Left ventricle myocardium inferior (tissue), 1 donor: Measurements from ENCODE around the gene TENM3. TPM values are rescaled to one million over a fixed set of nuclear protein-coding genes. Genes with fewer than 3 reads are reported as not detected.

Source experiments
- DNase-seq: peaks from one replicate; pipeline ENCODE4 v3.0.0-alpha.2; 2020
- H3K27ac ChIP-seq: fragments of 200-600 bp; replicated peaks from 2 replicates; pipeline ENCODE4 v1.8.0; 2021
- H3K27me3 ChIP-seq: fragments of 200-600 bp; 2 replicates; pipeline ENCODE4 v1.8.0; 2021; ENCODE audit warnings: low read depth
- H3K36me3 ChIP-seq: fragments of 200-600 bp; 2 replicates; pipeline ENCODE4 v1.8.0; 2021
- H3K4me1 ChIP-seq: fragments of 200-600 bp; 2 replicates; pipeline ENCODE4 v1.8.0; 2021
- H3K4me3 ChIP-seq: fragments of 200-600 bp; 2 replicates; pipeline ENCODE4 v1.8.0; 2021; ENCODE audit warnings: mild to moderate bottlenecking, moderate library complexity
- H3K9me3 ChIP-seq: fragments of 200-600 bp; replicated peaks from 2 replicates; pipeline ENCODE4 v1.8.0; 2021
- CTCF ChIP-seq: fragments of 200-600 bp; IDR thresholded peaks from 2 replicates; pipeline ENCODE4 v1.8.0; 2021; ENCODE audit warnings: antibody characterized with exemption, mild to moderate bottlenecking, borderline replicate concordance
- intact Hi-C: fragments of 100-400 bp; cut with micrococcal nuclease; formaldehyde crosslinking; loops from one replicate; pipeline ENCODE4 v1.11.0; 2022
- total RNA-seq: library from RNA; stranded (reverse); fragmentation: NEBNext Ultra II Directional; extraction: Animal tissue kit (Norgen Biotek cat#: 25700); gene quantifications from one replicate; pipeline ENCODE4 v1.2.1, GENCODE V29; 2021
- donor health status: DM: no; HTN: yes; CAD: no; lungs with severe emphysema.

Gene TENM3
- total RNA-seq, 1 donor from 2014 or later = 1.5 TPM

DNA sequence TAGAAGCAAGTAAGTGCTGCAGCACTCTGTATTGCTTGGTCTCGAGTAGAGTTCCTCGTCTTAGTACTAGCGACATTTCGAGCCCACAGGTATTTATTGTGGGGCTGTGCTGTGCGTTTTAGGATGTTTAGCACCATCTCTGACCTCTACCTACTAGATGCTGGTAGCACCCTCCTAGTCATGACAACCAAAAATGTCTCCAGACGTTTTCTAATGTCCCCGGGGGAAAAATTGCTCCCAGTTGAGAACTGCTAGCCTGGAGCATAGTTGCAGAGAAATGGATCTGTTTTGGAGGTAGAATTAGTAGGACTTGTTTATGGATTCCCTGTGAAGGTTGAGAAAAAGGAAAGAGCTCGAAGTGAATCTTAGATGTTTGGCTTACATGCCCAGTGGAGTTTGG is 287.2 kb downstream of the TENM3 start:
- Histone ChIP-seq H3K9me3 (no peaks in the 10 kb centered on the region), H3K27ac (no peak overlapping the region), H3K36me3 (no peaks in the 10 kb centered on the region), H3K4me3 (no peak overlapping the region), H3K4me1 (no peaks in the 10 kb centered on the region), H3K27me3 (no peaks in the 10 kb centered on the region)
- intact Hi-C loops = no loop called here
- no peak for TF ChIP-seq CTCF
- no peak for DNase-seq

GRCh38 chr4:182531555-182532162 is 288.5 kb downstream of the TENM3 start:
- TF ChIP-seq CTCF = no peak
- H3K36me3 ChIP-seq = no peaks in the 10 kb centered on the region
- no peaks in the 10 kb centered on the region for H3K4me1 ChIP-seq
- intact Hi-C loops = no loop called here
- H3K4me3 ChIP-seq = no peak overlapping the region
- no peaks in the 10 kb centered on the region for H3K9me3 ChIP-seq
- DNase-seq = no peak
- H3K27me3 ChIP-seq = no peaks in the 10 kb centered on the region
- no peak overlapping the region for H3K27ac ChIP-seq

- intact Hi-C loops = no loop called here
- H3K4me1 ChIP-seq = no peaks in the 10 kb centered on the region
Observed at GRCh38 chr4:182532441-182532840, 289.2 kb downstream of the TENM3 start.

GRCh38 chr4:182533964-182534363 is 290.8 kb downstream of the TENM3 start:
- Histone ChIP-seq H3K4me1 (no peaks in the 10 kb centered on the region), H3K4me3 (no peak overlapping the region), H3K27me3 (no peaks in the 10 kb centered on the region), H3K36me3 (no peaks in the 10 kb centered on the region), H3K9me3 (no peaks in the 10 kb centered on the region), H3K27ac (no peak overlapping the region)
- intact Hi-C loops = no loop called here
- DNase-seq = no peak
- TF ChIP-seq CTCF = no peak

More at GRCh38 chr4:182532441-182532840, 289.2 kb downstream of the TENM3 start:
- DNase-seq = no peak
- Histone ChIP-seq H3K9me3 (no peaks in the 10 kb centered on the region), H3K27ac (no peak overlapping the region), H3K36me3 (no peaks in the 10 kb centered on the region), H3K27me3 (no peaks in the 10 kb centered on the region), H3K4me3 (no peak overlapping the region)
- TF ChIP-seq CTCF = no peak

- TF ChIP-seq CTCF = no peak
- intact Hi-C loops = no loop called here
- no peaks in the 10 kb centered on the region for H3K27me3 ChIP-seq
- no peaks in the 10 kb centered on the region for H3K36me3 ChIP-seq
- no peak overlapping the region for H3K4me3 ChIP-seq
- no peaks in the 10 kb centered on the region for H3K9me3 ChIP-seq
- no peak overlapping the region for H3K27ac ChIP-seq
- no peaks in the 10 kb centered on the region for H3K4me1 ChIP-seq
- no peak for DNase-seq
Observed at GRCh38 chr4:182536221-182536811, 293.1 kb downstream of the TENM3 start.
